ENCODE data around the gene GAL3ST2. TPM values are rescaled to one million over a fixed set of nuclear protein-coding genes. Genes with fewer than 3 reads are reported as not detected.
"Not testable (repeated sequence)": the region's sequence is repeated elsewhere in the genome, so short reads cannot be mapped to it uniquely, and the experiment has no call there.

Gene GAL3ST2
- 0.55 TPM for total RNA-seq

GRCh38 chr2:241776336-241777169 lies at the start of gene GAL3ST2:
GAL3ST2 (plus strand) TSS chr2:241776822; CDS start chr2:241776956, 134 bp downstream.
- DNase-seq (ENCODE audit: low spot score) (no peak), ATAC-seq (no peak)

GRCh38 chr2:241728000-241728399 lies 48.6 kb upstream of the GAL3ST2 start:
- no peak for DNase-seq (ENCODE audit: low spot score)
- ATAC-seq: no peak

- ATAC-seq (peak; percentile 83), DNase-seq (ENCODE audit: low spot score) (peak; percentile 66)
Observed at GRCh38 chr2:241728627-241729026, 48.0 kb upstream of the GAL3ST2 start.

GRCh38 chr2:241729868-241730267 lies 46.8 kb upstream of the GAL3ST2 start:
- no peak for DNase-seq (ENCODE audit: low spot score)
- no peak for ATAC-seq

- ATAC-seq (no peak), DNase-seq (ENCODE audit: low spot score) (no peak)
Observed at GRCh38 chr2:241730671-241731293, 45.8 kb upstream of the GAL3ST2 start.

GRCh38 chr2:241732513-241733186 lies 44.0 kb upstream of the GAL3ST2 start:
- peak; percentile 72 for DNase-seq (ENCODE audit: low spot score)
- not testable (repeated sequence) for ATAC-seq

- ATAC-seq: no peak
- no peak for DNase-seq (ENCODE audit: low spot score)
Observed at GRCh38 chr2:241733391-241734207, 43.0 kb upstream of the GAL3ST2 start.

GRCh38 chr2:241734208-241734466 lies 42.5 kb upstream of the GAL3ST2 start:
- no peak for DNase-seq (ENCODE audit: low spot score)
- ATAC-seq: no peak

- DNase-seq (ENCODE audit: low spot score): peak; percentile 95
- ATAC-seq: peak; percentile 88
Observed at GRCh38 chr2:241734467-241735208, 42.0 kb upstream of the GAL3ST2 start, which contains the start of gene D2HGDH. D2HGDH (plus strand) TSS chr2:241734630; CDS start chr2:241735225, 595 bp downstream.

- DNase-seq (ENCODE audit: low spot score) (no peak), ATAC-seq (peak; percentile 2)
Observed at GRCh38 chr2:241736111-241736510, 40.5 kb upstream of the GAL3ST2 start.

GRCh38 chr2:241738040-241738686 lies 38.5 kb upstream of the GAL3ST2 start:
- no peak for DNase-seq (ENCODE audit: low spot score)

GRCh38 chr2:241739177-241739576 lies 37.4 kb upstream of the GAL3ST2 start:
- no peak for ATAC-seq
- no peak for DNase-seq (ENCODE audit: low spot score)

More at GRCh38 chr2:241738040-241738686, 38.5 kb upstream of the GAL3ST2 start:
- ATAC-seq: no peak

GRCh38 chr2:241739651-241740050 lies 37.0 kb upstream of the GAL3ST2 start:
- no peak for DNase-seq (ENCODE audit: low spot score)
- no peak for ATAC-seq

GRCh38 chr2:241741016-241741415 lies 35.6 kb upstream of the GAL3ST2 start:
- peak; percentile 59 for ATAC-seq

GRCh38 chr2:241742320-241742939 lies 34.2 kb upstream of the GAL3ST2 start:
- ATAC-seq: no peak
- DNase-seq (ENCODE audit: low spot score): no peak

More at GRCh38 chr2:241741016-241741415, 35.6 kb upstream of the GAL3ST2 start:
- DNase-seq (ENCODE audit: low spot score): no peak

GRCh38 chr2:241743008-241743407 lies 33.6 kb upstream of the GAL3ST2 start:
- DNase-seq (ENCODE audit: low spot score); ATAC-seq: not testable (repeated sequence)

GRCh38 chr2:241743620-241744019 lies 33.0 kb upstream of the GAL3ST2 start:
- no peak for DNase-seq (ENCODE audit: low spot score)

GRCh38 chr2:241744028-241744754 lies 32.4 kb upstream of the GAL3ST2 start:
- ATAC-seq (peak; percentile 24), DNase-seq (ENCODE audit: low spot score) (no peak)

More at GRCh38 chr2:241743620-241744019, 33.0 kb upstream of the GAL3ST2 start:
- peak; percentile 14 for ATAC-seq

All from left lobe of liver (tissue), 2 donors.